IMR-90 (cell line): Measurements from ENCODE around the gene NRF1. TPM values are rescaled to one million over a fixed set of nuclear protein-coding genes. Genes with fewer than 3 reads are reported as not detected.

Experiments used
- ATAC-seq: fragments of 200-7000 bp; cut with Tn5 transposase; 2 replicates; pipeline ENCODE4 v1.9.1; 2020; ENCODE audit warnings: low read depth, mild to moderate bottlenecking, moderate library complexity
- BruUV-seq: library from RNA; stranded (reverse); fragments of 400-500 nt; replicated peaks from 2 replicates; lab custom pipeline; 2021; lab: Mats Ljungman, UMichigan
- CTCF ChIA-PET: fragments of 300-600 bp; formaldehyde crosslinking; extraction: SDS; loops from one replicate; lab custom pipeline; 2021; ENCODE audit warnings: antibody characterized with exemption; lab: Yijun Ruan, JAX
- POLR2A ChIA-PET: fragments of 300-600 bp; sonication (Branson Sonifier 250); formaldehyde crosslinking; loops from one replicate; lab custom pipeline; 2022; ENCODE audit warnings: antibody characterized with exemption; ENCODE audit not compliant: unreplicated experiment; lab: Charles Lee
- DNase-seq: peaks from one replicate; pipeline ENCODE4 v3.0.0; 2013
- H2AFZ ChIP-seq: replicated peaks from 2 replicates; pipeline ENCODE3; 2013; ENCODE audit warnings: low read length, mild to moderate bottlenecking; ENCODE audit not compliant: poor library complexity
- H2AK5ac ChIP-seq: 2 replicates; pipeline ENCODE4 v1.6.1; 2013; ENCODE audit warnings: low read depth, low read length, inconsistent platforms
- H2AK9ac ChIP-seq: replicated peaks from 2 replicates; pipeline ENCODE3; 2013; ENCODE audit warnings: mild to moderate bottlenecking, low read depth, low read length, moderate library complexity; ENCODE audit not compliant: poor library complexity
- H2BK120ac ChIP-seq: 2 replicates; pipeline ENCODE4 v1.6.1; 2013; ENCODE audit warnings: low read depth, low read length, inconsistent platforms
- H2BK15ac ChIP-seq: 3 replicates; pipeline ENCODE4 v1.6.1; 2013; ENCODE audit warnings: low read depth, low read length, inconsistent platforms
- H2BK20ac ChIP-seq: 2 replicates; pipeline ENCODE4 v1.6.1; 2013; ENCODE audit warnings: low read depth, mild to moderate bottlenecking, inconsistent platforms, low read length, moderate library complexity
- H2BK5ac ChIP-seq: 2 replicates; pipeline ENCODE4 v1.6.1; 2013; ENCODE audit warnings: mild to moderate bottlenecking, low read depth, low read length, inconsistent platforms; ENCODE audit not compliant: poor library complexity, severe bottlenecking
- H3K14ac ChIP-seq: replicated peaks from 2 replicates; pipeline ENCODE4 v1.6.1; 2013; ENCODE audit warnings: low read depth, low read length, inconsistent platforms
- H3K18ac ChIP-seq: 2 replicates; pipeline ENCODE4 v1.6.1; 2013; ENCODE audit warnings: low read depth, low read length, control low read depth
- H3K23ac ChIP-seq: 2 replicates; pipeline ENCODE4 v1.6.1; 2013; ENCODE audit warnings: low read depth, low read length, inconsistent platforms
- H3K27ac ChIP-seq: 2 replicates; pipeline ENCODE4 v1.5.1; 2013; ENCODE audit warnings: mild to moderate bottlenecking, control low read depth, low read length; ENCODE audit not compliant: insufficient read depth
- H3K27me3 ChIP-seq: 2 replicates; pipeline ENCODE4 v1.6.1; 2013; ENCODE audit warnings: low read length; ENCODE audit not compliant: control insufficient read depth, insufficient read depth
- H3K36me3 ChIP-seq: 2 replicates; pipeline ENCODE4 v1.6.1; 2013; ENCODE audit warnings: low read length, mixed read lengths; ENCODE audit not compliant: control insufficient read depth, insufficient read depth
- H3K4ac ChIP-seq: 2 replicates; pipeline ENCODE4 v1.6.1; 2013; ENCODE audit warnings: low read depth, low read length, inconsistent platforms
- H3K4me1 ChIP-seq: 2 replicates; pipeline ENCODE4 v1.6.1; 2013; ENCODE audit warnings: low read length, mixed read lengths; ENCODE audit not compliant: control insufficient read depth, insufficient read depth
- H3K4me2 ChIP-seq: 2 replicates; pipeline ENCODE4 v1.6.1; 2013; ENCODE audit warnings: low read depth, mild to moderate bottlenecking, control low read depth, low read length, moderate library complexity
- H3K4me3 ChIP-seq: 2 replicates; pipeline ENCODE4 v1.5.1; 2013; ENCODE audit warnings: low read depth, mild to moderate bottlenecking, control low read depth, low read length, moderate library complexity; ENCODE audit not compliant: insufficient read depth
- H3K56ac ChIP-seq: 2 replicates; pipeline ENCODE4 v1.6.1; 2013; ENCODE audit warnings: low read length, inconsistent platforms; ENCODE audit not compliant: insufficient read depth; ENCODE audit errors: extremely low read depth
- H3K79me1 ChIP-seq, 2 experiments: 2 replicates each; pipeline ENCODE4 v1.6.1; 2013; ENCODE audit warnings: low read length in 2 of 2, inconsistent platforms in 1 of 2, low read depth in 1 of 2
- H3K9ac ChIP-seq: 2 replicates; pipeline ENCODE4 v1.6.1; 2013; ENCODE audit warnings: low read depth, low read length, control low read depth
- H3K9me1 ChIP-seq: 2 replicates; pipeline ENCODE4 v1.6.1; 2013; ENCODE audit warnings: low read length, inconsistent platforms; ENCODE audit not compliant: insufficient read depth
- H3K9me3 ChIP-seq: 2 replicates; pipeline ENCODE4 v1.6.1; 2013; ENCODE audit warnings: low read length; ENCODE audit not compliant: control insufficient read depth, insufficient read depth
- H4K20me1 ChIP-seq: 2 replicates; pipeline ENCODE4 v1.6.1; 2013; ENCODE audit warnings: low read length, inconsistent platforms; ENCODE audit not compliant: insufficient read depth
- H4K5ac ChIP-seq: 2 replicates; pipeline ENCODE4 v1.6.1; 2013; ENCODE audit warnings: mild to moderate bottlenecking, low read depth, low read length, control low read depth
- H4K8ac ChIP-seq, 2 experiments: 2 replicates each; pipeline ENCODE4 v1.6.1; 2013; ENCODE audit warnings: low read depth in 2 of 2, low read length in 2 of 2, control low read depth in 1 of 2, inconsistent platforms in 1 of 2
- H4K91ac ChIP-seq: 2 replicates; pipeline ENCODE4 v1.6.1; 2013; ENCODE audit warnings: low read depth, low read length, inconsistent platforms; ENCODE audit not compliant: insufficient read depth
- BHLHE40 ChIP-seq: fragments of 150-350 bp; IDR thresholded peaks from 2 replicates; pipeline ENCODE4 v1.6.1; 2016; ENCODE audit warnings: mild to moderate bottlenecking, low read depth, low read length
- CEBPB ChIP-seq: IDR thresholded peaks from 2 replicates; pipeline ENCODE4 v1.6.1; 2012; ENCODE audit warnings: low read depth, low read length, improper control_type of control experiment
- CHD1 ChIP-seq: IDR thresholded peaks from 2 replicates; pipeline ENCODE4 v1.6.1; 2012; ENCODE audit warnings: low read depth, low read length, improper control_type of control experiment
- FOS ChIP-seq: fragments of 150-350 bp; IDR thresholded peaks from 2 replicates; pipeline ENCODE4 v1.6.1; 2016; ENCODE audit warnings: low read depth, low read length
- MAFK ChIP-seq: IDR thresholded peaks from 2 replicates; pipeline ENCODE4 v1.6.1; 2012; ENCODE audit warnings: low read depth, low read length, improper control_type of control experiment
- MAZ ChIP-seq: IDR thresholded peaks from 2 replicates; pipeline ENCODE4 v1.6.1; 2012; ENCODE audit warnings: low read depth, mild to moderate bottlenecking, low read length, improper control_type of control experiment, moderate library complexity, borderline replicate concordance
- MXI1 ChIP-seq: IDR thresholded peaks from 2 replicates; pipeline ENCODE4 v1.6.1; 2012; ENCODE audit warnings: low read depth, mild to moderate bottlenecking, low read length, moderate library complexity, borderline replicate concordance
- NFE2L2 ChIP-seq: fragments of 150-350 bp; IDR thresholded peaks from 2 replicates; pipeline ENCODE4 v1.6.1; 2016; ENCODE audit warnings: low read depth, mild to moderate bottlenecking, low read length
- POLR2A ChIP-seq: IDR thresholded peaks from 2 replicates; pipeline ENCODE4 v1.6.1; 2012; ENCODE audit warnings: mild to moderate bottlenecking, low read depth, low read length
- RAD21 ChIP-seq: IDR thresholded peaks from 2 replicates; pipeline ENCODE4 v1.6.1; 2012; ENCODE audit warnings: low read length, improper control_type of control experiment
- RCOR1 ChIP-seq: IDR thresholded peaks from 2 replicates; pipeline ENCODE4 v1.6.1; 2012; ENCODE audit warnings: mild to moderate bottlenecking, low read length, improper control_type of control experiment; ENCODE audit not compliant: insufficient replicate concordance
- RFX5 ChIP-seq: IDR thresholded peaks from 2 replicates; pipeline ENCODE4 v1.8.0; 2012; ENCODE audit warnings: low read depth, mild to moderate bottlenecking, low read length, moderate library complexity
- SMC3 ChIP-seq: fragments of 150-350 bp; IDR thresholded peaks from 2 replicates; pipeline ENCODE4 v1.6.1; 2016; ENCODE audit warnings: low read depth, mild to moderate bottlenecking, antibody characterized with exemption, low read length, moderate library complexity
- WGBS, 2 experiments: methylation state at CpG; one replicate each; pipeline versions ENCODE4 v1.1.5 to v1.1.7; 2013; ENCODE audit warnings: missing lambda C conversion rate in 2 of 2; ENCODE audit not compliant: insufficient read length in 1 of 2; ENCODE audit errors: extremely low coverage in 2 of 2; 5-methylcytosine and 5-hydroxymethylcytosine counted together
- dilution Hi-C: fragments of 300-500 bp; cut with HindIII; formaldehyde crosslinking; loops from one replicate; pipeline ENCODE4 v1.14.3; 2018; ENCODE audit warnings: low sequenced_read_pairs; ENCODE audit not compliant: unreplicated experiment
- in situ Hi-C: fragments of 300-500 bp; cut with MboI; formaldehyde crosslinking; loops from 3 replicates; pipeline ENCODE4 v1.14.3; 2019; ENCODE audit warnings: low sequenced_read_pairs, inconsistent platforms, mixed read lengths
- intact Hi-C: fragments of 100-400 bp; cut with micrococcal nuclease; formaldehyde crosslinking; loops from 2 replicates; pipeline ENCODE4 v1.10.0; 2022
- polyA plus RNA-seq, 3 experiments: library from polyadenylated mRNA; depleted of rRNA; stranded (reverse); fragments of >200 nt; gene quantifications; 2 replicates each; pipeline ENCODE4 v1.2.3, GENCODE V29; 2012; ENCODE audit warnings: low replicate concordance in 1 of 3
- total RNA-seq: library from RNA; depleted of rRNA; stranded (reverse); fragments of >200 nt; gene quantifications from 2 replicates; pipeline ENCODE4 v1.2.3, GENCODE V29; 2012
- TF ChIP-seq, protein P1 (sequence below): fragments of 150-350 bp; IDR thresholded peaks from 2 replicates; pipeline ENCODE4 v1.6.1; 2017; ENCODE audit warnings: mild to moderate bottlenecking, antibody characterized with exemption, low read length, low read depth
- TF ChIP-seq, protein P2 (sequence below): conservative IDR thresholded peaks from 2 replicates; pipeline ENCODE4 v1.5.1; 2012; ENCODE audit warnings: mild to moderate bottlenecking, low read depth, low read length, improper control_type of control experiment
- TF ChIP-seq, protein P3 (sequence below): fragments of 150-350 bp; IDR thresholded peaks from 2 replicates; pipeline ENCODE4 v1.6.1; 2016; ENCODE audit warnings: low read depth, mild to moderate bottlenecking, low read length, moderate library complexity, borderline replicate concordance

Gene NRF1
- total and polyA plus RNA-seq, 2 of the 4 experiments (the other 2 are of a cell fraction) = 11.4 to 15.8 TPM

DNA sequence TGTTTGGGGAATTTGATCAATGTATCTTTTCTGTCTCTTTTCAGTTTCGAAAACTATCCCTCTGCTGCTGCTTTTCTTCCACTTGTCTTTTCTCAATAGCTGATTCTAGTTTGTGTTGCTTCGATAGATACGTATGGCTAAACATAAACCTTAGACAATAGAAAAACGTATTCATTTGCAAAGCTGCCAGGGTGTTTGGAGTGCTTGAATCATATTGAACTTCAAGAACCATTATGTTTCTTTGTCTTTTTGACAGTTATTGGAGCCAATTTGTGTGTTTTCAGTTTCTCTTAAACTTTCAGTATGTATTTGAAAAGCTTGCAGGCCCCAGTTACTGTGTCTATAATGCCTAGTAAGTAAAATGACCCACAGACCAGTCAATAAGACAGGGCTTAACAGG is 25.1 kb downstream of the NRF1 start:
- dilution Hi-C loops = no loop called here
- CTCF ChIA-PET = no interaction called here

More for the DNA sequence above, 25.1 kb downstream of the NRF1 start:
- Histone ChIP-seq H4K5ac (no peak overlapping the region), H3K9me3 (no peaks in the 10 kb centered on the region), H4K8ac (no peak overlapping the region), H2BK5ac (no peak overlapping the region), H3K14ac (no peak overlapping the region), H2AK5ac (no peak overlapping the region), H3K27me3 (no peaks in the 10 kb centered on the region), H3K4me2 (no peak overlapping the region), H4K20me1 (peaks cover 8% of the 10 kb centered on the region; the same call in 1 of the 2 replicates), H3K4ac (no peak overlapping the region), H2BK20ac (no peak overlapping the region), H3K27ac (no peak overlapping the region), H2AK9ac (no peak overlapping the region), H2BK120ac (no peak overlapping the region), H2AFZ (no peak overlapping the region), H2BK15ac (no peak overlapping the region), H3K9ac (no peak overlapping the region), H3K79me1 (peaks cover 39 to 43% of the 10 kb centered on the region in 2 experiments), H3K18ac (no peak overlapping the region), H3K56ac (no peak overlapping the region), H3K4me1 (peaks cover 2% of the 10 kb centered on the region; the same call in 1 of the 2 replicates), H3K9me1 (no peaks in the 10 kb centered on the region), H3K4me3 (no peak overlapping the region), H3K23ac (no peak overlapping the region), H3K36me3 (no peaks in the 10 kb centered on the region), H4K91ac (no peak overlapping the region)
- intact Hi-C loops (no loop called here), in situ Hi-C loops (no loop called here)
- DNase-seq (no peak), ATAC-seq (no peak)
- BruUV-seq = no TSS peak
- POLR2A ChIA-PET = no interaction called here
- no CpG with 5 or more reads among the region's 4 CpGs for WGBS, 2 experiments
- no peak for TF ChIP-seq RFX5
- no peak for TF ChIP-seq FOS
- no peak for TF ChIP-seq CHD1
- no peak for TF ChIP-seq MXI1
- TF ChIP-seq CEBPB = no peak
- TF ChIP-seq NFE2L2 = no peak
- TF ChIP-seq, protein P1, sequence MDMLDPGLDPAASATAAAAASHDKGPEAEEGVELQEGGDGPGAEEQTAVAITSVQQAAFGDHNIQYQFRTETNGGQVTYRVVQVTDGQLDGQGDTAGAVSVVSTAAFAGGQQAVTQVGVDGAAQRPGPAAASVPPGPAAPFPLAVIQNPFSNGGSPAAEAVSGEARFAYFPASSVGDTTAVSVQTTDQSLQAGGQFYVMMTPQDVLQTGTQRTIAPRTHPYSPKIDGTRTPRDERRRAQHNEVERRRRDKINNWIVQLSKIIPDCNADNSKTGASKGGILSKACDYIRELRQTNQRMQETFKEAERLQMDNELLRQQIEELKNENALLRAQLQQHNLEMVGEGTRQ = no peak
- TF ChIP-seq RAD21 = no peak
- TF ChIP-seq, protein P2, sequence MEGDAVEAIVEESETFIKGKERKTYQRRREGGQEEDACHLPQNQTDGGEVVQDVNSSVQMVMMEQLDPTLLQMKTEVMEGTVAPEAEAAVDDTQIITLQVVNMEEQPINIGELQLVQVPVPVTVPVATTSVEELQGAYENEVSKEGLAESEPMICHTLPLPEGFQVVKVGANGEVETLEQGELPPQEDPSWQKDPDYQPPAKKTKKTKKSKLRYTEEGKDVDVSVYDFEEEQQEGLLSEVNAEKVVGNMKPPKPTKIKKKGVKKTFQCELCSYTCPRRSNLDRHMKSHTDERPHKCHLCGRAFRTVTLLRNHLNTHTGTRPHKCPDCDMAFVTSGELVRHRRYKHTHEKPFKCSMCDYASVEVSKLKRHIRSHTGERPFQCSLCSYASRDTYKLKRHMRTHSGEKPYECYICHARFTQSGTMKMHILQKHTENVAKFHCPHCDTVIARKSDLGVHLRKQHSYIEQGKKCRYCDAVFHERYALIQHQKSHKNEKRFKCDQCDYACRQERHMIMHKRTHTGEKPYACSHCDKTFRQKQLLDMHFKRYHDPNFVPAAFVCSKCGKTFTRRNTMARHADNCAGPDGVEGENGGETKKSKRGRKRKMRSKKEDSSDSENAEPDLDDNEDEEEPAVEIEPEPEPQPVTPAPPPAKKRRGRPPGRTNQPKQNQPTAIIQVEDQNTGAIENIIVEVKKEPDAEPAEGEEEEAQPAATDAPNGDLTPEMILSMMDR = no peak
- TF ChIP-seq BHLHE40 = no peak
- TF ChIP-seq POLR2A = no peak
- TF ChIP-seq RCOR1 = no peak
- TF ChIP-seq MAFK = no peak
- TF ChIP-seq MAZ = no peak
- TF ChIP-seq SMC3 = no peak
- TF ChIP-seq, protein P3, sequence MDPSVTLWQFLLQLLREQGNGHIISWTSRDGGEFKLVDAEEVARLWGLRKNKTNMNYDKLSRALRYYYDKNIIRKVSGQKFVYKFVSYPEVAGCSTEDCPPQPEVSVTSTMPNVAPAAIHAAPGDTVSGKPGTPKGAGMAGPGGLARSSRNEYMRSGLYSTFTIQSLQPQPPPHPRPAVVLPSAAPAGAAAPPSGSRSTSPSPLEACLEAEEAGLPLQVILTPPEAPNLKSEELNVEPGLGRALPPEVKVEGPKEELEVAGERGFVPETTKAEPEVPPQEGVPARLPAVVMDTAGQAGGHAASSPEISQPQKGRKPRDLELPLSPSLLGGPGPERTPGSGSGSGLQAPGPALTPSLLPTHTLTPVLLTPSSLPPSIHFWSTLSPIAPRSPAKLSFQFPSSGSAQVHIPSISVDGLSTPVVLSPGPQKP = no peak
